H9 (cell line): ENCODE data around the gene PRR29. TPM values are rescaled to one million over a fixed set of nuclear protein-coding genes. Genes with fewer than 3 reads are reported as not detected.

Experiments
- DNase-seq: peaks from one replicate; pipeline ENCODE4 v3.0.0-alpha.2; 2017
- H2AFZ ChIP-seq: one replicate; pipeline ENCODE4 v1.6.1; 2013; ENCODE audit warnings: mild to moderate bottlenecking, low read length, control low read depth, moderate library complexity
- H2AK5ac ChIP-seq: 2 replicates; pipeline ENCODE4 v1.6.1; 2013; ENCODE audit warnings: low read length, control low read depth, mixed read lengths; ENCODE audit not compliant: insufficient read length
- H2BK120ac ChIP-seq: one replicate; pipeline ENCODE4 v1.6.1; 2013; ENCODE audit warnings: low read depth, mild to moderate bottlenecking, low read length, control low read depth, inconsistent platforms; ENCODE audit not compliant: poor library complexity, severe bottlenecking
- H2BK12ac ChIP-seq: 2 replicates; pipeline ENCODE4 v1.6.1; 2013; ENCODE audit warnings: low read length, control low read depth, mixed read lengths, low read depth; ENCODE audit not compliant: insufficient read length
- H2BK15ac ChIP-seq: 2 replicates; pipeline ENCODE4 v1.6.1; 2013; ENCODE audit warnings: low read depth, low read length, control low read depth
- H2BK20ac ChIP-seq: one replicate; pipeline ENCODE4 v1.6.1; 2013; ENCODE audit warnings: low read depth, mild to moderate bottlenecking, low read length, control low read depth, inconsistent platforms; ENCODE audit not compliant: poor library complexity, severe bottlenecking
- H2BK5ac ChIP-seq: 2 replicates; pipeline ENCODE4 v1.6.1; 2013; ENCODE audit warnings: low read length, control low read depth, mixed read lengths; ENCODE audit not compliant: insufficient read length
- H3K14ac ChIP-seq: 2 replicates; pipeline ENCODE4 v1.6.1; 2013; ENCODE audit warnings: low read length, control low read depth; ENCODE audit not compliant: insufficient read depth
- H3K18ac ChIP-seq: 2 replicates; pipeline ENCODE4 v1.6.1; 2013; ENCODE audit warnings: low read depth, mild to moderate bottlenecking, mixed read lengths, low read length, control low read depth; ENCODE audit not compliant: insufficient read length
- H3K23ac ChIP-seq: 2 replicates; pipeline ENCODE4 v1.6.1; 2013; ENCODE audit warnings: low read length, control low read depth, mixed read lengths, low read depth; ENCODE audit not compliant: insufficient read length
- H3K23me2 ChIP-seq: 2 replicates; pipeline ENCODE4 v1.6.1; 2013; ENCODE audit warnings: low read depth, mild to moderate bottlenecking, mixed read lengths, low read length, control low read depth; ENCODE audit not compliant: insufficient read length, poor library complexity, severe bottlenecking
- H3K27ac ChIP-seq: 2 replicates; pipeline ENCODE4 v1.5.1; 2013; ENCODE audit warnings: low read length, control low read depth, mixed read lengths, low read depth; ENCODE audit not compliant: insufficient read length
- H3K27me3 ChIP-seq: 2 replicates; pipeline ENCODE4 v1.6.1; 2013; ENCODE audit warnings: low read length, control low read depth, inconsistent platforms; ENCODE audit not compliant: insufficient read depth
- H3K4ac ChIP-seq: 2 replicates; pipeline ENCODE4 v1.6.1; 2013; ENCODE audit warnings: low read depth, mild to moderate bottlenecking, control low read depth, inconsistent platforms, low read length, moderate library complexity
- H3K4me1 ChIP-seq: 2 replicates; pipeline ENCODE4 v1.6.1; 2013; ENCODE audit warnings: low read length, control low read depth, inconsistent platforms; ENCODE audit not compliant: insufficient read depth
- H3K4me2 ChIP-seq: 2 replicates; pipeline ENCODE4 v1.6.1; 2013; ENCODE audit warnings: low read length, control low read depth, mixed read lengths; ENCODE audit not compliant: insufficient read length, insufficient read depth
- H3K56ac ChIP-seq: 2 replicates; pipeline ENCODE4 v1.6.1; 2013; ENCODE audit warnings: low read depth, mild to moderate bottlenecking, mixed read lengths, low read length, control low read depth; ENCODE audit not compliant: insufficient read length
- H3K79me1 ChIP-seq: 2 replicates; pipeline ENCODE4 v1.6.1; 2013; ENCODE audit warnings: low read depth, mild to moderate bottlenecking, moderate library complexity, low read length, control low read depth, inconsistent platforms; ENCODE audit not compliant: insufficient read depth, poor library complexity, severe bottlenecking
- H3K79me2 ChIP-seq: 2 replicates; pipeline ENCODE4 v1.6.1; 2013; ENCODE audit warnings: low read length, control low read depth, inconsistent platforms; ENCODE audit not compliant: insufficient read depth
- H3K9ac ChIP-seq: 2 replicates; pipeline ENCODE4 v1.6.1; 2013; ENCODE audit warnings: low read length, control low read depth, mixed read lengths; ENCODE audit not compliant: insufficient read length; ENCODE audit errors: extremely low read depth
- H3K9me3 ChIP-seq: one replicate; pipeline ENCODE4 v1.6.1; 2013; ENCODE audit warnings: low read depth, low read length, inconsistent platforms; ENCODE audit not compliant: control insufficient read depth
- H3T11ph ChIP-seq: one replicate; pipeline ENCODE4 v1.6.1; 2013; ENCODE audit warnings: mild to moderate bottlenecking, low read length, control low read depth, inconsistent platforms
- H4K20me1 ChIP-seq: one replicate; pipeline ENCODE4 v1.6.1; 2013; ENCODE audit not compliant: control insufficient read depth, insufficient read length, insufficient read depth
- H4K5ac ChIP-seq: 2 replicates; pipeline ENCODE4 v1.6.1; 2013; ENCODE audit warnings: low read depth, mild to moderate bottlenecking, mixed read lengths, low read length, control low read depth; ENCODE audit not compliant: insufficient read length
- H4K8ac ChIP-seq: replicated peaks from 2 replicates; pipeline ENCODE4 v1.6.1; 2013; ENCODE audit warnings: low read length, control low read depth, mixed read lengths, low read depth; ENCODE audit not compliant: insufficient read length
- H4K91ac ChIP-seq: 2 replicates; pipeline ENCODE4 v1.6.1; 2013; ENCODE audit warnings: low read depth, mild to moderate bottlenecking, moderate library complexity, mixed read lengths, low read length, control low read depth; ENCODE audit not compliant: insufficient read length
- H3K27ac Mint-ChIP-seq, 3 experiments: 2 replicates in 2 of 3; 3 replicates in 1 of 3; pipeline ENCODE4 v1.8.0; 2020 to 2021; ENCODE audit warnings: mixed read lengths in 3 of 3, mild to moderate bottlenecking in 1 of 3, moderate library complexity in 1 of 3
- H3K27me3 Mint-ChIP-seq: 2 replicates; pipeline ENCODE4 v1.8.0; 2021; ENCODE audit warnings: low read depth, mild to moderate bottlenecking, moderate library complexity, mixed read lengths
- H3K36me3 Mint-ChIP-seq, 3 experiments: 2 replicates in 2 of 3; 3 replicates in 1 of 3; pipeline ENCODE4 v1.8.0; 2020 to 2021; ENCODE audit warnings: low read depth in 3 of 3, mixed read lengths in 3 of 3; ENCODE audit not compliant: insufficient read depth in 1 of 3
- H3K4me1 Mint-ChIP-seq, 2 experiments: 2 replicates each; pipeline ENCODE4 v1.8.0; 2020; ENCODE audit warnings: mixed read lengths in 2 of 2
- H3K4me3 Mint-ChIP-seq, 2 experiments: 2 replicates in 1 of 2; 3 replicates in 1 of 2; pipeline ENCODE4 v1.8.0; 2020 to 2021; ENCODE audit warnings: mild to moderate bottlenecking in 2 of 2, mixed read lengths in 2 of 2, moderate library complexity in 1 of 2
- H3K9me3 Mint-ChIP-seq, 2 experiments: 2 replicates in 1 of 2; 3 replicates in 1 of 2; pipeline ENCODE4 v1.8.0; 2020; ENCODE audit warnings: mild to moderate bottlenecking in 2 of 2, mixed read lengths in 2 of 2, moderate library complexity in 1 of 2
- WGBS: extraction: QIAGEN DNeasy Blood & Tissue Kit; methylation state at CpG from one replicate; pipeline ENCODE4 v1.1.7; 2013; ENCODE audit warnings: missing lambda C conversion rate, low lambda C conversion rate, mixed read lengths; ENCODE audit not compliant: insufficient read length; ENCODE audit errors: extremely low coverage; 5-methylcytosine and 5-hydroxymethylcytosine counted together
- total RNA-seq: library from RNA; stranded (reverse); gene quantifications from 2 replicates; pipeline ENCODE4 v1.2.1, GENCODE V29; 2021
- TF ChIP-seq, protein P1 (sequence below): fragments of 200-600 bp; sonication (generic); conservative IDR thresholded peaks from 3 replicates; pipeline ENCODE4 v1.8.0; 2021; ENCODE audit warnings: antibody characterized with exemption, mild to moderate bottlenecking

The PRR29 gene
- total RNA-seq, 1 experiment from 2014 or later, result 0.87 TPM

DNA sequence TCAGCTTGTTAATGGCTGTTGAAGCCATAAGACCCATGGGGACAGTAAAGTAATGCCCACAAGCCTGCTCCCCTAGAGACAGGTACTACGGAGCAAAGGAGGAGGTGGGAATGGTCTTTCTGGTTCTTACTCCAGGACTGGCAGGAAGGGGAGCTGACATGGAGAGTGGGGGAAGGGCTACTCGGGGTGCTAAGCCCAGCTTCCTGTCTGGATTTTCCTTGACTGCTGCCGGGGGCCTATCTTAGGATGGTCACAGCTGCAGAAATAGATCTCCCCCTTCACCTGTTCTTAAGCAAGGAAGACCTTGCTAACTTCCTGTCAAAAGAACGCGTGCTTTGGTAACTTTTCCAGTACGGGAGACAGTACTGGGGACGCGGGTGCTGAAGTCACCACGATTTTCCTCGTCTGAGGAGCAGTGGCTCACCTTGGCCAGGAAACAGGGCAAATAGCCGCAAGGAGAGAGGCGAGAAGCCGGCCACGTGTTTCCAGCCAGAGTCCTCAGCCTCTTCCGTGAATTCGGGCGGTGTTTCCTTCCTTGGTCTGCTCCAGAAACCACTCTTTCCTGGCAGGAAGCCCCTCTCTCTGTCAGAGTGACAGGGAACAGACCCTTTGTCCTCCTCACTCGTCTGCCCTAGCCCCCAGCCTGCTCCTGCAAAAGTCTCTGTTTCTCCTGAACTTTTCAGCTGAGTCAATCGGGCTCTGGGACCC lies 656 bp upstream of the PRR29 start:
- TF ChIP-seq, protein P1, sequence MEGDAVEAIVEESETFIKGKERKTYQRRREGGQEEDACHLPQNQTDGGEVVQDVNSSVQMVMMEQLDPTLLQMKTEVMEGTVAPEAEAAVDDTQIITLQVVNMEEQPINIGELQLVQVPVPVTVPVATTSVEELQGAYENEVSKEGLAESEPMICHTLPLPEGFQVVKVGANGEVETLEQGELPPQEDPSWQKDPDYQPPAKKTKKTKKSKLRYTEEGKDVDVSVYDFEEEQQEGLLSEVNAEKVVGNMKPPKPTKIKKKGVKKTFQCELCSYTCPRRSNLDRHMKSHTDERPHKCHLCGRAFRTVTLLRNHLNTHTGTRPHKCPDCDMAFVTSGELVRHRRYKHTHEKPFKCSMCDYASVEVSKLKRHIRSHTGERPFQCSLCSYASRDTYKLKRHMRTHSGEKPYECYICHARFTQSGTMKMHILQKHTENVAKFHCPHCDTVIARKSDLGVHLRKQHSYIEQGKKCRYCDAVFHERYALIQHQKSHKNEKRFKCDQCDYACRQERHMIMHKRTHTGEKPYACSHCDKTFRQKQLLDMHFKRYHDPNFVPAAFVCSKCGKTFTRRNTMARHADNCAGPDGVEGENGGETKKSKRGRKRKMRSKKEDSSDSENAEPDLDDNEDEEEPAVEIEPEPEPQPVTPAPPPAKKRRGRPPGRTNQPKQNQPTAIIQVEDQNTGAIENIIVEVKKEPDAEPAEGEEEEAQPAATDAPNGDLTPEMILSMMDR, result no peak
- peaks cover 11% of the 10 kb centered on the region for H3K23me2 ChIP-seq
- no peak overlapping the region for H4K91ac ChIP-seq
- no peak overlapping the region for H3T11ph ChIP-seq
- peak; percentile 54 for DNase-seq
- no peak overlapping the region for H4K5ac ChIP-seq
- no peaks in the 10 kb centered on the region for H3K79me2 ChIP-seq
- 0 out of 2 replicates have a peak, but pooled peaks cover 3% of the 10 kb centered on the region for H3K4me1 ChIP-seq
- Mint-ChIP-seq H3K27me3 (peaks cover 62% of the 10 kb centered on the region), H3K36me3 (0 out of 7 replicates have a peak, but pooled peaks cover 0 to 2% (median 0%) of the 10 kb centered on the region in 3 experiments), H3K9me3 (no peaks in the 10 kb centered on the region; a peak in 1 of 5 replicates), H3K4me3 (peak overlapping the region; percentile 87 to 91), H3K4me1 (peaks cover 3 to 15% of the 10 kb centered on the region in 2 experiments), H3K27ac (no peak overlapping the region)
- no CpG with 5 or more reads among the region's 19 CpGs for WGBS
- no peaks in the 10 kb centered on the region for H3K9me3 ChIP-seq
- H2AFZ ChIP-seq, result no peak overlapping the region
- H3K27ac ChIP-seq, result no peak overlapping the region
- no peak overlapping the region for H2BK5ac ChIP-seq
- H3K4ac ChIP-seq, result no peak overlapping the region
- H3K23ac ChIP-seq, result no peak overlapping the region
- peaks cover 6% of the 10 kb centered on the region; the same call in 1 of the 2 replicates for H3K27me3 ChIP-seq
- no peak overlapping the region for H3K18ac ChIP-seq
- H2BK15ac ChIP-seq, result no peak overlapping the region
- no peak overlapping the region for H3K14ac ChIP-seq
- peak overlapping the region; percentile 79 for H3K4me2 ChIP-seq
- H3K9ac ChIP-seq, result no peak overlapping the region
- H3K56ac ChIP-seq, result no peak overlapping the region
- no peak overlapping the region for H2BK120ac ChIP-seq
- no peak overlapping the region for H4K8ac ChIP-seq
- no peak overlapping the region for H2BK20ac ChIP-seq
- no peak overlapping the region for H2AK5ac ChIP-seq
- no peak overlapping the region for H2BK12ac ChIP-seq
- H4K20me1 ChIP-seq, result no peaks in the 10 kb centered on the region
- H3K79me1 ChIP-seq, result no peaks in the 10 kb centered on the region
